Body of pancreas (tissue), 4 donors: ENCODE results near the gene ADPRM. TPM values are rescaled to one million over a fixed set of nuclear protein-coding genes. Genes with fewer than 3 reads are reported as not detected.

Experiments used
- ATAC-seq: fragments of 150-250 bp; one replicate; pipeline ENCODE4 v1.9.1; 2016
- DNase-seq, 4 donors: peaks; one replicate each; pipeline ENCODE4 v3.0.0-alpha.2; 2019
- H3K27ac ChIP-seq, 4 donors: fragments of 200-600 bp; sonication (generic); 1 replicate in 3 of 4; 2 replicates in 1 of 4; pipeline versions ENCODE4 v1.5.1 to v1.6.1; 2016 to 2019; ENCODE audit warnings: mild to moderate bottlenecking in 1 of 4, mixed read lengths in 1 of 4, moderate library complexity in 1 of 4
- H3K27me3 ChIP-seq, 2 donors: fragments of 200-600 bp; sonication (generic); one replicate each; pipeline ENCODE4 v1.6.0; 2016; ENCODE audit warnings: mild to moderate bottlenecking in 1 of 2
- H3K36me3 ChIP-seq, 2 donors: fragments of 200-600 bp; sonication (generic); replicated peaks in 1 of 2; 2 replicates each; pipeline ENCODE4 v1.5.1; 2016; ENCODE audit warnings: low read depth in 2 of 2; ENCODE audit not compliant: insufficient read depth in 1 of 2
- H3K4me1 ChIP-seq: fragments of 200-600 bp; sonication (generic); one replicate; pipeline ENCODE4 v1.6.0; 2016
- H3K4me3 ChIP-seq, 2 donors: fragments of 200-600 bp; sonication (generic); 1 replicate in 1 of 2; 2 replicates in 1 of 2; pipeline ENCODE4 v1.5.1; 2016 to 2019
- H3K9me3 ChIP-seq, 3 donors: fragments of 200-600 bp; sonication (generic); 1 replicate in 2 of 3; 2 replicates in 1 of 3; pipeline ENCODE4 v1.5.1; 2016
- CTCF ChIP-seq, 7 experiments: fragments of 450-650 bp in 4 of 7; fragments of 200-600 bp in 3 of 7; sonication (generic) in 3 of 7; IDR thresholded peaks; one replicate each; pipeline ENCODE4 v1.5.1; 2016 to 2019; ENCODE audit warnings: antibody characterized with exemption in 7 of 7
- POLR2A ChIP-seq, 3 donors: fragments of 450-650 bp; IDR thresholded peaks; one replicate each; pipeline ENCODE4 v1.6.1; 2016; ENCODE audit warnings: antibody characterized with exemption in 3 of 3, mild to moderate bottlenecking in 2 of 3
- WGBS, 2 donors: methylation state at CpG; one replicate each; pipeline ENCODE4 v1.1.5; 2017; 5-methylcytosine and 5-hydroxymethylcytosine counted together
- intact Hi-C: fragments of 100-400 bp; cut with DNase I; formaldehyde crosslinking; loops from one replicate; pipeline ENCODE4 v1.15.1; 2023
- total RNA-seq, 2 donors: library from RNA; depleted of rRNA; stranded (reverse); fragments of >200 nt; gene quantifications; one replicate each; pipeline ENCODE4 v1.1.0, GENCODE V29; 2016

Gene ADPRM
- total RNA-seq = 1 to 10 TPM; 2.3 to 6.2 TPM

- DNase-seq = peak; percentile 93 to 96 (median 94)
- WGBS, 2 donors = 0 to 1% methylated on average over 8 to 81 of the region's 84 CpGs
- Histone ChIP-seq H3K27me3 (no peaks in the 10 kb centered on the region), H3K27ac (peak within 1 kb of the TSS; percentile 85 to 95 (median 91)), H3K4me3 (peak within 1 kb of the TSS; percentile 83 to 97), H3K9me3 (no peaks in the 10 kb centered on the region), H3K4me1 (peaks cover 16% of the 10 kb centered on the region), H3K36me3 (peaks cover 0 to 6% of the 10 kb centered on the region in 2 donors)
- peak; percentile 97 for ATAC-seq
- TF ChIP-seq CTCF (IDR thresholded peaks at IDR 0.05) = peak; percentile 8 to 57 (median 44)
- TF ChIP-seq POLR2A (IDR thresholded peaks at IDR 0.05) = peak; percentile 86 to 90 (median 90)
- intact Hi-C loops = no loop called here
Measured at GRCh38 chr17:10697092-10698081, at the start of gene ADPRM, which contains the start of gene SCO1. TSS of gene ADPRM (plus strand) at chr17:10697594. CDS start at chr17:10704927, 7,333 bp downstream. TSS of gene SCO1 (minus strand) at chr17:10697533. CDS start at chr17:10697507, 26 bp downstream.

- TF ChIP-seq POLR2A (IDR thresholded peaks at IDR 0.05) (no peak), CTCF (IDR thresholded peaks at IDR 0.05) (no peak)
Measured at GRCh38 chr17:10648381-10648780, 49.0 kb upstream of the ADPRM start.

GRCh38 chr17:10648956-10649355, 48.4 kb upstream of the ADPRM start:
- ATAC-seq (no peak), DNase-seq (no peak)
- no peaks in the 10 kb centered on the region for H3K36me3 ChIP-seq
- peaks cover 3% of the 10 kb centered on the region for H3K4me1 ChIP-seq
- WGBS, 2 donors = 79 to 84% methylated on average over 3 of the region's 3 CpGs
- no peaks in the 10 kb centered on the region for H3K9me3 ChIP-seq
- no peaks in the 10 kb centered on the region for H3K27me3 ChIP-seq
- intact Hi-C loops = loop anchor here (5.0 kb wide), 1 partner anchor 198 kb away; no protein-coding TSS in a partner anchor
- H3K27ac ChIP-seq = no peak overlapping the region
- TF ChIP-seq POLR2A (IDR thresholded peaks at IDR 0.05) (no peak), CTCF (IDR thresholded peaks at IDR 0.05) (no peak)
- H3K4me3 ChIP-seq = no peak overlapping the region

More at GRCh38 chr17:10648381-10648780, 49.0 kb upstream of the ADPRM start:
- intact Hi-C loops = loop anchor here (5.0 kb wide), 1 partner anchor 199 kb away; no protein-coding TSS in a partner anchor
- Histone ChIP-seq H3K9me3 (no peaks in the 10 kb centered on the region), H3K4me3 (no peak overlapping the region), H3K27me3 (no peaks in the 10 kb centered on the region), H3K36me3 (no peaks in the 10 kb centered on the region), H3K4me1 (peaks cover 3% of the 10 kb centered on the region), H3K27ac (no peak overlapping the region)
- no peak for DNase-seq
- 87 to 94% methylated on average over 5 of the region's 5 CpGs for WGBS, 2 donors
- no peak for ATAC-seq

- TF ChIP-seq POLR2A (IDR thresholded peaks at IDR 0.05) = no peak
- TF ChIP-seq CTCF (IDR thresholded peaks at IDR 0.05) = no peak
- ATAC-seq (no peak), DNase-seq (no peak)
- 74 to 80% methylated on average over 5 of the region's 5 CpGs for WGBS, 2 donors
- Histone ChIP-seq H3K4me1 (peaks cover 3% of the 10 kb centered on the region), H3K27ac (no peak overlapping the region), H3K4me3 (no peak overlapping the region), H3K27me3 (no peaks in the 10 kb centered on the region), H3K9me3 (no peaks in the 10 kb centered on the region), H3K36me3 (no peaks in the 10 kb centered on the region)
- intact Hi-C loops = loop anchor here (5.0 kb wide), 1 partner anchor 198 kb away; no protein-coding TSS in a partner anchor
Measured at GRCh38 chr17:10649602-10650001, 47.8 kb upstream of the ADPRM start.
